Smooth muscle cell (in vitro differentiated cells): Measurements from ENCODE around the gene H1-8. TPM values are rescaled to one million over a fixed set of nuclear protein-coding genes. Genes with fewer than 3 reads are reported as not detected.

Experiments used
- DNase-seq: peaks from one replicate; lab custom pipeline; 2025; ENCODE audit not compliant: unreplicated experiment; lab: John Stamatoyannopoulos, UW
- H2AFZ ChIP-seq: fragments of 200-600 bp; sonication (generic); 2 replicates; pipeline ENCODE4 v1.6.0; 2016; ENCODE audit warnings: antibody characterized with exemption, low read depth, mild to moderate bottlenecking
- H3F3A ChIP-seq: fragments of 200-600 bp; sonication (generic); 2 replicates; pipeline ENCODE4 v1.6.0; 2017; ENCODE audit warnings: antibody characterized with exemption, low read depth
- H3K27ac ChIP-seq: fragments of 200-600 bp; sonication (generic); 2 replicates; pipeline ENCODE4 v1.5.1; 2016; ENCODE audit warnings: low read depth, mild to moderate bottlenecking
- H3K27me3 ChIP-seq: fragments of 200-600 bp; sonication (generic); 2 replicates; pipeline ENCODE4 v1.6.1; 2016; ENCODE audit warnings: low read depth, mild to moderate bottlenecking
- H3K36me3 ChIP-seq: fragments of 200-600 bp; sonication (generic); 2 replicates; pipeline ENCODE4 v1.5.1; 2016; ENCODE audit warnings: low read depth
- H3K4me1 ChIP-seq: fragments of 200-600 bp; sonication (generic); 2 replicates; pipeline ENCODE4 v1.5.1; 2016; ENCODE audit warnings: low read depth
- H3K4me2 ChIP-seq: fragments of 200-600 bp; sonication (generic); 2 replicates; pipeline ENCODE4 v1.6.0; 2016; ENCODE audit warnings: mild to moderate bottlenecking
- H3K4me3 ChIP-seq: fragments of 200-600 bp; sonication (generic); 2 replicates; pipeline ENCODE4 v1.5.1; 2016; ENCODE audit warnings: mild to moderate bottlenecking
- H3K79me2 ChIP-seq: fragments of 200-600 bp; sonication (generic); 2 replicates; pipeline ENCODE4 v1.6.0; 2016; ENCODE audit warnings: low read depth, mild to moderate bottlenecking
- H3K9ac ChIP-seq: fragments of 200-600 bp; sonication (generic); 2 replicates; pipeline ENCODE4 v1.6.0; 2016; ENCODE audit warnings: low read depth
- H3K9me3 ChIP-seq: fragments of 200-600 bp; sonication (generic); replicated peaks from 2 replicates; pipeline ENCODE4 v1.5.1; 2016; ENCODE audit warnings: low read depth
- H4K20me1 ChIP-seq: fragments of 200-600 bp; sonication (generic); 2 replicates; pipeline ENCODE4 v1.6.0; 2016; ENCODE audit warnings: low read depth
- WGBS: methylation state at CpG from one replicate; pipeline ENCODE4 v1.1.7; 2016; ENCODE audit warnings: low lambda C conversion rate; 5-methylcytosine and 5-hydroxymethylcytosine counted together
- polyA plus RNA-seq: library from polyadenylated mRNA; unstranded; fragments of >200 nt; fragmentation: Nextera tagmentation; extraction: Ambion mirVana; gene quantifications from 2 replicates; pipeline ENCODE4 v1.2.1, GENCODE V29; 2016
- total RNA-seq: library from RNA; depleted of rRNA; stranded (reverse); fragments of >200 nt; gene quantifications from 2 replicates; pipeline ENCODE4 v1.2.3, GENCODE V29; 2014
- TF ChIP-seq, protein P1 (sequence below): fragments of 200-600 bp; sonication (generic); IDR thresholded peaks from 2 replicates; pipeline ENCODE4 v1.5.1; 2017; ENCODE audit warnings: borderline replicate concordance, mild to moderate bottlenecking, antibody characterized with exemption; ENCODE audit not compliant: insufficient read depth, poor library complexity, severe bottlenecking

H1-8 gene
- total and polyA plus RNA-seq, 2 experiments from 2014 or later, result not detected

DNA sequence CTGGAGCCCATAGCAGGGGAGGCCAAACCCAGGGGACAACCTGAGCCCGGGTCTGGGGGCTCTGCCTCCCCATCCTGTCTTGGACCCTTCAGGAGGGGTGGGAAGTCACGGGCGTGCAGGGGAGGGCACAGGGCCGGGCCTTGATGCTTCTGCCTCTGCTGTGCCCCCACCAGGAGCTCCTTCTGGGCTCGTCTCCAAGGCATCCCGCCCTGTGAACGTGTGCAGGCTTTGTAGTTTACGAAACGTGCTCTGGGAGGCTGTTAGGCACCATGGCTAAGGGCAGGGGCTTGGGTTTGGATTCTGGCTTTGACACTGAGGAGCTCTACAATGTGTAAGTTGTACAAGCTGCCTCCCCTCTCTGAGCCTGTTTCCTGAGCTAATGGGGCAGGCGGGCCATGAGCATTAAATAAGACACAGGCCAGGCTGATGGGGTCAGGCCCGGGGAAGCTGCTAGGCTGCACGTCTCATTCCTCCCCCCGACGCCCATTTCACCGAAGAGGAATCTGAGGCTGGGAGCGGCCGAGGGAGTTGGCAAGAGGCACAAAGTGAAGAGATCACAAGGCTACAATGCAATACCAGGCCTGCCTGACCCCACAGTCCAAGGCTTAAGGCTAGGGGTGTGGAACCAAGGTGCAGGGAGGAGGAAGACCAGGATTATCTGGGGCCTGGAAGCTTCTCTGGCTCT, 43.9 kb downstream of the H1-8 start:
- H3K36me3 ChIP-seq, result no peaks in the 10 kb centered on the region
- no peak overlapping the region for H3K9ac ChIP-seq
- no peaks in the 10 kb centered on the region for H3K27me3 ChIP-seq
- H3K79me2 ChIP-seq, result peaks cover 55% of the 10 kb centered on the region
- H4K20me1 ChIP-seq, result peaks cover 46% of the 10 kb centered on the region
- DNase-seq, result no peak
- no peak overlapping the region for H3K27ac ChIP-seq
- no peak overlapping the region for H3K4me3 ChIP-seq
- H2AFZ ChIP-seq, result no peak overlapping the region
- H3K4me2 ChIP-seq, result no peak overlapping the region
- H3K4me1 ChIP-seq, result peaks cover under 1% of the 10 kb centered on the region
- TF ChIP-seq, protein P1, sequence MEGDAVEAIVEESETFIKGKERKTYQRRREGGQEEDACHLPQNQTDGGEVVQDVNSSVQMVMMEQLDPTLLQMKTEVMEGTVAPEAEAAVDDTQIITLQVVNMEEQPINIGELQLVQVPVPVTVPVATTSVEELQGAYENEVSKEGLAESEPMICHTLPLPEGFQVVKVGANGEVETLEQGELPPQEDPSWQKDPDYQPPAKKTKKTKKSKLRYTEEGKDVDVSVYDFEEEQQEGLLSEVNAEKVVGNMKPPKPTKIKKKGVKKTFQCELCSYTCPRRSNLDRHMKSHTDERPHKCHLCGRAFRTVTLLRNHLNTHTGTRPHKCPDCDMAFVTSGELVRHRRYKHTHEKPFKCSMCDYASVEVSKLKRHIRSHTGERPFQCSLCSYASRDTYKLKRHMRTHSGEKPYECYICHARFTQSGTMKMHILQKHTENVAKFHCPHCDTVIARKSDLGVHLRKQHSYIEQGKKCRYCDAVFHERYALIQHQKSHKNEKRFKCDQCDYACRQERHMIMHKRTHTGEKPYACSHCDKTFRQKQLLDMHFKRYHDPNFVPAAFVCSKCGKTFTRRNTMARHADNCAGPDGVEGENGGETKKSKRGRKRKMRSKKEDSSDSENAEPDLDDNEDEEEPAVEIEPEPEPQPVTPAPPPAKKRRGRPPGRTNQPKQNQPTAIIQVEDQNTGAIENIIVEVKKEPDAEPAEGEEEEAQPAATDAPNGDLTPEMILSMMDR, result no peak
- 86% methylated on average over 17 of the region's 17 CpGs for WGBS
- no peaks in the 10 kb centered on the region for H3F3A ChIP-seq
- no peaks in the 10 kb centered on the region for H3K9me3 ChIP-seq

DNA sequence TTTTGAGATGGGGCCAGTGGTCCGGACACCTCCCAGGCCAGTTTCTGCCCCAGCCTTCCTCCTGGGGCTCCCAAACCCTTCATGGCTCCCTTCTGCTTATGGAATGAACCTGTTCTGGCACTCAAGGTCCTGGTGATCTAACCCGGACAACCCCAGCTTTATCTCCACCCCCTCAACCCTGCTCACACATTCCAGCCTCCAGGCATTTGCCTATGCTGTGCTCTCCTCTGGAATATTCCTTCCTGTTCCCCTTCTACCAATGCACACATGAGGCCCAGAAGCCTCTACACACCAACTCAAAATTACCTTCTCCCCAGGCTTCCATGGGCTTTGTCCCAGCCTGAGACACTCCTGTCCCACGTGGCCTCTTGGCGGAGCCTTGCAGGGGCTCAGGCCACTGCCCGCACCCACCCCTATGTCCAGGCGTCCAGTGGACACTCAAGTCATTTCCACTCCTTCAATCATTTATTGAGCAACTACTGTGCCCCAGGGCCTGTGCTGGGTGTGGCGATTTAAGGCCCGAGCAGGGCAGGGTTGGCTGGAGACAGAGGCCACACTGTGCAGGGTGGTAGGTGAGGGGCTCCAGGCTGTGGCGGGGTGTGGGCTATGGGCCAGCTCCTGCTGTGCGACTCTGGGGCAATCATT, 44.7 kb downstream of the H1-8 start:
- Histone ChIP-seq H3K27me3 (no peaks in the 10 kb centered on the region), H3K36me3 (no peaks in the 10 kb centered on the region), H3K9me3 (no peaks in the 10 kb centered on the region), H2AFZ (no peak overlapping the region), H3K4me1 (peaks cover 9% of the 10 kb centered on the region), H3K4me2 (no peak overlapping the region), H3K4me3 (no peak overlapping the region), H3F3A (peaks cover under 1% of the 10 kb centered on the region), H4K20me1 (peaks cover 46% of the 10 kb centered on the region), H3K27ac (no peak overlapping the region), H3K79me2 (peaks cover 63% of the 10 kb centered on the region), H3K9ac (no peak overlapping the region)
- DNase-seq, result no peak
- TF ChIP-seq, protein P1, result no peak
- 90% methylated on average over 10 of the region's 10 CpGs for WGBS

DNA sequence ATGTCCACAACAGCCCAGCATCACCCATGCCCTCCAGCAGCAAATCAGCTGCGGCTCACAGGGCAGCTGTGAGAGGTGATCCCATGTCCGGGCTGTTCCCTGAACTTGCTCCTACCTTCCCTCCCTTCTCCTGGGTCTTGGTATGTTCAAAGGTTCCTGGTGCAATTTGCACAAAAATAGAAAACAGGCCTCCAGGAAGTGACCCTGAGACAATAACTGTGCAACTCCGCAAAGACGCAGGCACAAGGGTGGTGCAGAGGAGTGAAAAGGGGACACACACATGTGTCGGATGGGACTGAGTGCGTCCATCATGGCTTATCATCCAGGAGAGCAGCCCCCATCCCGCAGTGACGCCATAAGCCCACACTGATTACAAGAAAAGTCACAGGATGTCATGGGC, 47.2 kb downstream of the H1-8 start:
- H3K27ac ChIP-seq, result no peak overlapping the region
- peaks cover 35% of the 10 kb centered on the region for H4K20me1 ChIP-seq
- no peak overlapping the region for H3K4me2 ChIP-seq
- peaks cover 74% of the 10 kb centered on the region for H3K79me2 ChIP-seq
- no peak overlapping the region for H3K4me3 ChIP-seq
- H2AFZ ChIP-seq, result no peak overlapping the region
- no peaks in the 10 kb centered on the region for H3K36me3 ChIP-seq
- no peak overlapping the region for H3K9ac ChIP-seq
- DNase-seq, result no peak
- H3K27me3 ChIP-seq, result no peaks in the 10 kb centered on the region
- no peaks in the 10 kb centered on the region for H3K9me3 ChIP-seq
- 76% methylated on average over 8 of the region's 8 CpGs for WGBS
- TF ChIP-seq, protein P1, result no peak
- peaks cover 11% of the 10 kb centered on the region for H3F3A ChIP-seq
- H3K4me1 ChIP-seq, result peaks cover 26% of the 10 kb centered on the region

DNA sequence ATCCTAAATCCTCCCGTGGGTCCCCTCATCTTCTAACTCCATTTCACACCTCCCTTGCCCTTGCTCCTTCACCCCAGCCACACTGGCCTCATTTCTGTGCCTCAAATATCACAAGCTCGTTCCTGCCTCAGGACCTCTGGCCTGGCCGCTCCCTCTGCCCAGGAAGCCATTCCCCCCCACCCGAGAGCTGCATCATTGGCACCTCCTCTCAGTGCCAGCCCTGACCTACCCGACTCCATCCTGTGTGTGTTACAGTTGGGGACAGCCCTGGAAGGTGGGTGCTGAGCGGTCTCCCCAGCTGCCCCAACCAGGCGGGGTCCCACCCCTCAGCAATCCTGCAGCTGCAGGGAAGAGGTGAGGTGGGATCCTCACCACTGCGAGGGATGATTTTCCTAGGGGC, 49.0 kb downstream of the H1-8 start:
- TF ChIP-seq, protein P1, result no peak
- peaks cover 86% of the 10 kb centered on the region for H3K79me2 ChIP-seq
- no peaks in the 10 kb centered on the region for H3K36me3 ChIP-seq
- DNase-seq, result no peak
- H3K4me3 ChIP-seq, result no peak overlapping the region
- peak overlapping the region; percentile 80 for H3K4me2 ChIP-seq
- H3K27ac ChIP-seq, result peak overlapping the region; percentile 78
- H3K9ac ChIP-seq, result no peak overlapping the region
- 78% methylated on average over 8 of the region's 8 CpGs for WGBS
- H2AFZ ChIP-seq, result no peak overlapping the region
- peaks cover 22% of the 10 kb centered on the region for H3F3A ChIP-seq
- H3K27me3 ChIP-seq, result no peaks in the 10 kb centered on the region
- H4K20me1 ChIP-seq, result peaks cover 19% of the 10 kb centered on the region
- peaks cover 37% of the 10 kb centered on the region for H3K4me1 ChIP-seq
- H3K9me3 ChIP-seq, result no peaks in the 10 kb centered on the region
